Retinal pigment epithelial cell (primary cell): Measurements from ENCODE around the gene GAS6.

ENCODE experiments used
- DNase-seq: peaks from one replicate; pipeline ENCODE4 v3.0.0-alpha.2; 2010; ENCODE audit warnings: low read depth
- H3K4me3 ChIP-seq: 2 replicates; pipeline ENCODE4 v1.5.1; 2011; ENCODE audit warnings: mild to moderate bottlenecking, low read length, control low read depth, moderate library complexity
- TF ChIP-seq, protein P1 (sequence below): conservative IDR thresholded peaks from 2 replicates; pipeline ENCODE4 v1.5.1; 2011; ENCODE audit warnings: low read depth, low read length, control low read depth, inconsistent platforms

The GAS6 gene

DNA sequence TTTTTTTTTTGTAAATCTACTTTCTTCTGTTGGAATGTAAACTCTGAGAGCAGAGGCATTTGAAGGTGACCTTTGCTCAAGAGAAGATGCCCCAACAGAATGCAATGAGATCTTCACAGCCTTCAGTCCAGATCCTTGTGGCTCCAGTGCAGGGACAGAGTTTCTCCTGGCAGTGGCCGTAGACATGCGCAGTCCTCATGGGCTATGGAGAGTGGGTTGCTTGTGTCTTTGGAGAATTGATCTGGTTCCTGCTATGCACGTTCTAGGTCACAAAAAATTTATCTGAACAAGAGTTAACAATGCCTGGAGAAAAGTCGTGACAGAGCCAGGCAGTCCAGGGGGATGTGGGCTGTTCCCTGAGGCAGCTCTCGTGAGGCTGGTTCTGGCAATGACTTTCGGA, 74.7 kb downstream of the GAS6 start:
- TF ChIP-seq, protein P1, sequence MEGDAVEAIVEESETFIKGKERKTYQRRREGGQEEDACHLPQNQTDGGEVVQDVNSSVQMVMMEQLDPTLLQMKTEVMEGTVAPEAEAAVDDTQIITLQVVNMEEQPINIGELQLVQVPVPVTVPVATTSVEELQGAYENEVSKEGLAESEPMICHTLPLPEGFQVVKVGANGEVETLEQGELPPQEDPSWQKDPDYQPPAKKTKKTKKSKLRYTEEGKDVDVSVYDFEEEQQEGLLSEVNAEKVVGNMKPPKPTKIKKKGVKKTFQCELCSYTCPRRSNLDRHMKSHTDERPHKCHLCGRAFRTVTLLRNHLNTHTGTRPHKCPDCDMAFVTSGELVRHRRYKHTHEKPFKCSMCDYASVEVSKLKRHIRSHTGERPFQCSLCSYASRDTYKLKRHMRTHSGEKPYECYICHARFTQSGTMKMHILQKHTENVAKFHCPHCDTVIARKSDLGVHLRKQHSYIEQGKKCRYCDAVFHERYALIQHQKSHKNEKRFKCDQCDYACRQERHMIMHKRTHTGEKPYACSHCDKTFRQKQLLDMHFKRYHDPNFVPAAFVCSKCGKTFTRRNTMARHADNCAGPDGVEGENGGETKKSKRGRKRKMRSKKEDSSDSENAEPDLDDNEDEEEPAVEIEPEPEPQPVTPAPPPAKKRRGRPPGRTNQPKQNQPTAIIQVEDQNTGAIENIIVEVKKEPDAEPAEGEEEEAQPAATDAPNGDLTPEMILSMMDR = no peak
- DNase-seq = no peak
- no peak overlapping the region for H3K4me3 ChIP-seq

GRCh38 chr13:113788413-113789135, 75.3 kb downstream of the GAS6 start:
- no peak for DNase-seq
- no peak overlapping the region for H3K4me3 ChIP-seq
- TF ChIP-seq, protein P1 = no peak

DNA sequence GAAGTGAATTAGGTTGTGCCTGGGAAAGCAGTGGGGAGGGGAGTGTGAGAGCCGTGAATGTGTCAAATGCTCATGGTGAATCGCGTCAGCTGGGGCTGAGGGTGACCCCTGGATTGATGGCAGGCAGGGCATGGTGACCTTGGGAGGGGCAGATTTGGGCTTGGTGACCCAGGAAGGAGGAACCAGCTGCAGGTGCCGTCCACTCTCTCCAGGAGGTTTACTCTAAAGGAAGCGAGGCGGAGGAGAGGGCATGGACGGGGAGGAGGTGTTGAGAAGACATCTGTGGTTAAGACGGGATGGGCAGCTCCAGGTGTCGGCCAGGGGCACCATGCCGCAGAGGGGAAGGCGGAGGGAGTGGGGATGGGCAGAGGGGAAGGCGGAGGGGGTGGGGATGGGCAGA, 76.2 kb downstream of the GAS6 start:
- H3K4me3 ChIP-seq = no peak overlapping the region
- no peak for DNase-seq
- TF ChIP-seq, protein P1 = no peak

DNA sequence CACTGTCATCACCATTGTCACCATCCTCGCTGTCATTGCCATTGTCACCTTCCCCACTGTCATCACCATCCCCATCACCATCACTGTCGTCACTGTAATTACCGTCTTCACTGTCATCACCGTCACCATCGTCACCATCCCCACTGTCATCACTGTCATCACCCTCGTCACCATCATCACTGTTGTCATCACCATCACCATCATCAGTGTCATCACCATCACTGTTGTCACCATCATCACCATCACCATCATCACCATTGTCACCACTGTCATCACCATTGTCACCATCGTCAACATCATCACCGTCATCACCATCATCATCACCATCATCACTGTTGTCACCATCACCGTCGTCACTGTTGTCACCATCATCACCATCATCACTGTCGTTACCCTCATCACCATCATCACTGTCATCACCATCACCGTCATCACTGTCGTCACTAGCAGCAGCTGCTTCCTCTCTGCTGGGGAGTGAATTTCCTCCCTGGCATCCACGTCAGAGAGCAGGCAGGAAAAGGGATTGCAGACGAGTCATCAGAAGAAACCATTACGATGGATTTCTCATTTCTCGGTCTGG, 77.5 kb downstream of the GAS6 start:
- DNase-seq = no peak
- no peak overlapping the region for H3K4me3 ChIP-seq
- TF ChIP-seq, protein P1 = no peak

DNA sequence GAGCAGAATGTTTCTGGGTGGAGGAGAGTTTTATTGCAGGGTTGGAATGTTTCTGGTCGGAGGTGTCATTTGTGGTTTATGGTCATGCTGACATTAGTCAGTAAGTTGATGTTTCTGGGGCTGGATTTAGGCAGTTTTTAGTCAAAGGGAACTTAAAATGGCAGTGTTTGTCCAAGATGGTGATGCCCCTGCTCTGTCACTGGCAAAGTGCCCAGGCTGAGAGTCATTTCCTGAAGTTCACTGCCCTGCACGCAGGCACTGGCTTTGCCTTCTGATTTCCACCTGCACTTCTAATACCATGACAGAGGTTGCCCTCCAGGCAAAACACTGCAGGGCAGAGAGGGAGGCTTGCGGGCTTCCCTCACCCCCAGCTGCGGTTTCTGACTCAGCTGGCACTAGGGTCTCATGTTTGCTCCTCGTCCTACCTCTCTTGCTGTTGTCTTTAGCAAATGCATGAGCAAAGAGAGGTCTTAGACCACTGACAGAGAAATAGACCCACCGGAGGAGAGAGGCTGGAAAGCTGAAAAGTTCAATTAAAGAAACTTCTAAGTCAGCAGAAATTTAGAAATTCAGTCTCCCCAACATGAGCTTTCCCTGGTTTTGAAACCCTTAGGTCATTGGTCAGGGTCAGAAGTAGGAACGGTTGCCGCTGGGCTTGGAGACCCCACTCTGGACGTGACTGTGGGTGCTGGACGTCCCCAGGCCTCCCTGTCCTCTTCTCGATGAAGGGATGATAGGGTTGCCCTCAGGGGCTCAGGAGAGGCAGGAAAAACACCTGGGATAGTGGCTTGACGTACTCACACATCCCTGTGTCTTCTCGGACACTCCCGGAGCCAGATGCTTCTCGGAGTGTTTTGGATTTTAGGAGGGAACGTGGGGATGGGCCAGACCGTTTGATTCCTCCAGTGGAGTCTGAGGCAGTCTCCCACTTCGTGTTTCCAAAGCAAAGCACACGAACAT, 78.5 kb downstream of the GAS6 start:
- TF ChIP-seq, protein P1 = no peak
- peak; percentile 66 for DNase-seq
- no peak overlapping the region for H3K4me3 ChIP-seq

DNA sequence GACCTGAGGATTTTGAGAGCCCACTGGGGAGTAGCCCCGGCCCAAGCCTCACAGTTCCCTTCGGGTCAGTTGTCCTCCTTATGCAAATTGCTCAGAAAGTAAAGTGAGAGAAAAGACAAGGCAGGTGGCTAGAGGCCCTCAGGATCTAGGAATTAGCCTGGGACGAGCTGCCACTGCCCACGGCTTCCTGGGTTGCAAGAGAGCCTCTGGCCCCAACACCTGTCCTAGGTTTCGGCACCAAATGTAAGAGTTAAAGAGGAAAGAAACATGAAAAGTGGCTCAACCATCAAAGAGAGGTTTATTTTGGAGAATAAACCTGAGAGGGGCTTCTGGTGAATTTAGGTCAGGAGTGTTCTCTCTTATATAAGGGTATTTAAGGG, 79.2 kb downstream of the GAS6 start:
- TF ChIP-seq, protein P1 = no peak
- H3K4me3 ChIP-seq = no peak overlapping the region
- no peak for DNase-seq
